ENCODE data around the gene UBFD1. TPM values are rescaled to one million over a fixed set of nuclear protein-coding genes. Genes with fewer than 3 reads are reported as not detected.
A peak's percentile ranks its signal among the peaks of the same experiment; 100 is the strongest.

The UBFD1 gene
- total and polyA plus RNA-seq, 2 donors from 2014 or later: 20.8 to 52.8 TPM

DNA sequence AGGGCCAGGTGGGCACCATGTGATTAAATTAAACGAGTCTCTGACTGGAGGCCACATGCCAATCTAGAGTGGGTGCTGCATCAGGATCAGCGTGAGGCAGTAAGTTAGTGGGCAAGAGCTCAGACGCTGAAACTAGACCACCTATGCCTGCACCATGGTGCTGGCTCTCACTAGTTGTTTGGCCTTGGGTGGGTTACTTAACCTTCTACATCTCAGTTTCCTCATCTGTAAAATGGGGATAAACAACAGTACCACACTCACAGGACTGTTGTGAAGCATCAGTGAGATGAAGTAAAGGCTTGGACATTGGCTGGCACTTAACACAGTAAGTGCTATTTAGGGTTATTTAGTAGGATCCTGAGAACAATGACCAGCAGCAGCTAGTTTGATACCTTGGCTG is 32.7 kb downstream of the UBFD1 start:
- DNase-seq (no peak), FAIRE-seq (no peak)
- intact Hi-C loops (cut with DNase I): no loop called here
- H3K27me3 ChIP-seq (ENCODE audit: control insufficient read depth, insufficient read depth, low read length): no peaks in the 10 kb centered on the region
- no peaks in the 10 kb centered on the region for H3K9me3 ChIP-seq (ENCODE audit: control insufficient read depth in 2 of 3, insufficient read depth in 1 of 3, low read length in 3 of 3)
- H3K9ac ChIP-seq (ENCODE audit: low read length in 3 of 3): no peak overlapping the region
- peaks cover 0 to 2% (median 2%) of the 10 kb centered on the region in 3 donors for H3K4me1 ChIP-seq (ENCODE audit: control insufficient read depth in 2 of 3, insufficient read depth in 2 of 3, low read depth in 1 of 3, low read length in 3 of 3)
- no peak overlapping the region for H3K27ac ChIP-seq (ENCODE audit: low read depth in 2 of 2, low read length in 2 of 2)
- TF ChIP-seq, protein P1, sequence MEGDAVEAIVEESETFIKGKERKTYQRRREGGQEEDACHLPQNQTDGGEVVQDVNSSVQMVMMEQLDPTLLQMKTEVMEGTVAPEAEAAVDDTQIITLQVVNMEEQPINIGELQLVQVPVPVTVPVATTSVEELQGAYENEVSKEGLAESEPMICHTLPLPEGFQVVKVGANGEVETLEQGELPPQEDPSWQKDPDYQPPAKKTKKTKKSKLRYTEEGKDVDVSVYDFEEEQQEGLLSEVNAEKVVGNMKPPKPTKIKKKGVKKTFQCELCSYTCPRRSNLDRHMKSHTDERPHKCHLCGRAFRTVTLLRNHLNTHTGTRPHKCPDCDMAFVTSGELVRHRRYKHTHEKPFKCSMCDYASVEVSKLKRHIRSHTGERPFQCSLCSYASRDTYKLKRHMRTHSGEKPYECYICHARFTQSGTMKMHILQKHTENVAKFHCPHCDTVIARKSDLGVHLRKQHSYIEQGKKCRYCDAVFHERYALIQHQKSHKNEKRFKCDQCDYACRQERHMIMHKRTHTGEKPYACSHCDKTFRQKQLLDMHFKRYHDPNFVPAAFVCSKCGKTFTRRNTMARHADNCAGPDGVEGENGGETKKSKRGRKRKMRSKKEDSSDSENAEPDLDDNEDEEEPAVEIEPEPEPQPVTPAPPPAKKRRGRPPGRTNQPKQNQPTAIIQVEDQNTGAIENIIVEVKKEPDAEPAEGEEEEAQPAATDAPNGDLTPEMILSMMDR (IDR thresholded peaks at IDR 0.05; ENCODE audit: borderline replicate concordance, extremely low read depth, insufficient read depth): no peak
- no peak overlapping the region for H3K4me3 ChIP-seq (ENCODE audit: low read length in 3 of 3)
- peaks cover 7 to 48% (median 33%) of the 10 kb centered on the region in 3 donors for H3K36me3 ChIP-seq (ENCODE audit: control insufficient read depth in 2 of 3, insufficient read depth in 3 of 3, low read length in 3 of 3)

DNA sequence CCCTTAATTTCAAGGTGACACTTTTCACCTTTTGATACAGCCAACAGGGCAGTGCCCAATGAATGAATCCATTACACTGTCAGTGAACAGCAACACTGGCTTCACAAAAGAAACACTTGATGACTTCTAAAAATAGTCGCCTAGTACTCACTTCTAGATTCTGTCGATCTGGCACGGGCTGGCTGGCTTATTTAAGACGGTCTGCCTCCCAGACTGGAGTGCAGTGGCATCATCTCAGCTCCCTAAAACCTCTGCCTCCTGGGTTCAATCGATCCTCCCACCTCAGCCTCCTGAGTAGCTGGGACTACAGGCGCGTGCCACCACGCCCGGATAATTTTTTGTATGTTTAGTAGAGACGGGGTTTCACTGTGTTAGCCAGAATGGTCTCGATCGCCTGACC is 36.7 kb downstream of the UBFD1 start:
- intact Hi-C loops (cut with DNase I): no loop called here
- no peaks in the 10 kb centered on the region for H3K27me3 ChIP-seq (ENCODE audit: control insufficient read depth, insufficient read depth, low read length)
- no peak overlapping the region for H3K4me3 ChIP-seq (ENCODE audit: low read length in 3 of 3)
- no peak for FAIRE-seq
- no peak overlapping the region for H3K27ac ChIP-seq (ENCODE audit: low read depth in 2 of 2, low read length in 2 of 2)
- DNase-seq: no peak
- H3K9me3 ChIP-seq (ENCODE audit: control insufficient read depth in 2 of 3, insufficient read depth in 1 of 3, low read length in 3 of 3): no peaks in the 10 kb centered on the region
- H3K36me3 ChIP-seq (ENCODE audit: control insufficient read depth in 2 of 3, insufficient read depth in 3 of 3, low read length in 3 of 3): peaks cover 7 to 21% (median 20%) of the 10 kb centered on the region in 3 donors
- H3K9ac ChIP-seq (ENCODE audit: low read length in 3 of 3): no peak overlapping the region
- TF ChIP-seq, protein P1 (IDR thresholded peaks at IDR 0.05; ENCODE audit: borderline replicate concordance, extremely low read depth, insufficient read depth): no peak
- peaks cover 0 to 6% (median 6%) of the 10 kb centered on the region in 3 donors for H3K4me1 ChIP-seq (ENCODE audit: control insufficient read depth in 2 of 3, insufficient read depth in 2 of 3, low read depth in 1 of 3, low read length in 3 of 3)

DNA sequence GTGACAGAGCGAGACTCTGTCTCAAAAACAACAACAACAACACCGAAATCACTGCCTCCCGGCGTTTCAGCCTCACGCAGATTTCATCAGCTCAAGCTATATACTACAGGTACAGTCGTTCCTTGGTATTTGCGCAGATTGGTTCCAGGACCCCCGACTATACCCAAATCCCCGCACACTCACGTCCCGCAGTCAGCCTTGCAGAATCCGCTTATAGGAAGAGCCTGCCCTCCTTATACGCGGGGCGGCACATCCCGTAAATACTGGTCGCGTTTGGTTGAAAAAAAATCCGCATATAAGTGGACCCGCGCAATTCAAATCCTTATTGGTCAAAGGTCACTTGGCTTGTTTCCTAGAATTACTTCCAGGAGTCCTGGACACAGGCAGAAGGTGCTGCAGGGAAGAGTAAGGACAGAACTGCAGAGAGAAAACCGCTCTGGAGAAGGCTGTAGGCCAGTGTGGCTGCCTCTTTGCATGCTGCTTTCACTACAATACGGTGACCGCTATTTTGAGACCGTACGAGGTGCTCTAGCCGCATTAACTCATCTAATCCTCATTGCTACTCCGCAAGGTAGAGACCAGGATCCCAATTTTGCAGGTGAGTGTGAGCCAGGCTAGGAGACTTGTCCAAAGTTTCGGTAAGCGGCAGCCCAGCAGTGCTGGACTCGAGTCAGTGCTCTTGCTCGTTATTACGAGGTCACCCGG is 37.9 kb downstream of the UBFD1 start:
- Histone ChIP-seq H3K27ac (ENCODE audit: low read depth in 2 of 2, low read length in 2 of 2) (peak overlapping the region; percentile 67 to 82), H3K9ac (ENCODE audit: low read length in 3 of 3) (peak overlapping the region; percentile 96 to 97 (median 96)), H3K36me3 (ENCODE audit: control insufficient read depth in 2 of 3, insufficient read depth in 3 of 3, low read length in 3 of 3) (peaks cover 2 to 16% (median 15%) of the 10 kb centered on the region in 3 donors), H3K27me3 (ENCODE audit: control insufficient read depth, insufficient read depth, low read length) (no peaks in the 10 kb centered on the region), H3K4me3 (ENCODE audit: low read length in 3 of 3) (peak overlapping the region; percentile 99 to 100 (median 100)), H3K4me1 (ENCODE audit: control insufficient read depth in 2 of 3, insufficient read depth in 2 of 3, low read depth in 1 of 3, low read length in 3 of 3) (peaks cover 0 to 6% (median 6%) of the 10 kb centered on the region in 3 donors), H3K9me3 (ENCODE audit: control insufficient read depth in 2 of 3, insufficient read depth in 1 of 3, low read length in 3 of 3) (no peaks in the 10 kb centered on the region)
- TF ChIP-seq, protein P1 (IDR thresholded peaks at IDR 0.05; ENCODE audit: borderline replicate concordance, extremely low read depth, insufficient read depth): no peak
- DNase-seq (peak in 2 of 5 donors; percentile 14 to 19), FAIRE-seq (no peak)
- intact Hi-C loops (cut with DNase I): no loop called here

All from kidney (tissue), 14 donors.